NCI-H1694 (cell line): ENCODE data around the gene TMEM72.

ENCODE experiments used
- DNase-seq: peaks from one replicate; lab custom pipeline; 2025; lab: John Stamatoyannopoulos, UW

Gene TMEM72

GRCh38 chr10:44980309-44981171, 69.4 kb downstream of the TMEM72 start:
- no peak for DNase-seq

GRCh38 chr10:44981172-44982113, 70.3 kb downstream of the TMEM72 start:
- no peak for DNase-seq

GRCh38 chr10:44982114-44982460, 71.0 kb downstream of the TMEM72 start:
- no peak for DNase-seq

- DNase-seq, result no peak
Measured at GRCh38 chr10:44982496-44982895, 71.4 kb downstream of the TMEM72 start.

GRCh38 chr10:44983066-44983894, 72.1 kb downstream of the TMEM72 start:
- no peak for DNase-seq

- no peak for DNase-seq
Measured at GRCh38 chr10:44983895-44984278, 72.8 kb downstream of the TMEM72 start.

GRCh38 chr10:44984671-44985101, 73.5 kb downstream of the TMEM72 start:
- DNase-seq, result no peak

GRCh38 chr10:44985175-44985681, 74.1 kb downstream of the TMEM72 start:
- DNase-seq, result no peak

GRCh38 chr10:44986179-44986578, 75.0 kb downstream of the TMEM72 start:
- no peak for DNase-seq
